K562 (cell line): ENCODE results near the gene NACA. TPM values are rescaled to one million over a fixed set of nuclear protein-coding genes. Genes with fewer than 3 reads are reported as not detected.

Source experiments
- E2F3 ChIP-seq: fragments of 250-450 bp; sonication (Bioruptor Pico); IDR thresholded peaks from 2 replicates; pipeline ENCODE4 v1.4.0; 2020; ENCODE audit warnings: mild to moderate bottlenecking
- GATAD2A ChIP-seq: fragments of 450-650 bp; IDR thresholded peaks from 2 replicates; pipeline ENCODE4 v1.6.1; 2017
- HOMEZ ChIP-seq: fragments of 250-450 bp; sonication (Bioruptor Pico); IDR thresholded peaks from 2 replicates; pipeline ENCODE4 v1.4.0; 2020; ENCODE audit warnings: mild to moderate bottlenecking, moderate library complexity
- KDM1A ChIP-seq, 2 experiments: fragments of 450-650 bp; IDR thresholded peaks; 2 replicates each; pipeline ENCODE4 v1.6.1; 2016; ENCODE audit warnings: mild to moderate bottlenecking in 2 of 2
- NELFE ChIP-seq: IDR thresholded peaks from 2 replicates; pipeline ENCODE4 v1.6.1; 2011; ENCODE audit warnings: mild to moderate bottlenecking; ENCODE audit not compliant: insufficient read depth, insufficient read length
- NFIC ChIP-seq: fragments of 450-650 bp; IDR thresholded peaks from 2 replicates; pipeline ENCODE4 v1.6.1; 2017; ENCODE audit warnings: mild to moderate bottlenecking, inconsistent platforms
- NUFIP1 ChIP-seq: fragments of 450-650 bp; IDR thresholded peaks from 2 replicates; pipeline ENCODE4 v1.6.1; 2018; ENCODE audit not compliant: partially characterized antibody
- PTRF ChIP-seq: fragments of 450-650 bp; IDR thresholded peaks from 2 replicates; pipeline ENCODE4 v1.6.1; 2016; ENCODE audit warnings: mild to moderate bottlenecking, missing genetic modification characterization, missing compliant biosample characterization
- RBM34 ChIP-seq: fragments of 200-400 bp; formaldehyde crosslinking; IDR thresholded peaks from 2 replicates; pipeline ENCODE4 v1.6.1; 2018; ENCODE audit warnings: low read length, borderline replicate concordance; ENCODE audit not compliant: insufficient read depth
- RHOXF2B ChIP-seq: fragments of 250-450 bp; sonication (Bioruptor Pico); conservative IDR thresholded peaks from 2 replicates; pipeline ENCODE4 v1.5.1; 2021
- SP1 ChIP-seq: sonication (generic); formaldehyde crosslinking; IDR thresholded peaks from 2 replicates; pipeline ENCODE4 v1.8.1; 2022; ENCODE audit warnings: mild to moderate bottlenecking, missing genetic modification reagents
- SREBF2 ChIP-seq: sonication (generic); formaldehyde crosslinking; IDR thresholded peaks from 2 replicates; pipeline ENCODE4 v1.4.0; 2020; ENCODE audit warnings: mild to moderate bottlenecking, missing genetic modification reagents
- THRA ChIP-seq: fragments of 450-650 bp; IDR thresholded peaks from 2 replicates; pipeline ENCODE4 v1.6.1; 2017; ENCODE audit warnings: mild to moderate bottlenecking, moderate library complexity
- TSHZ1 ChIP-seq: fragments of 250-450 bp; sonication (Bioruptor Pico); IDR thresholded peaks from 2 replicates; pipeline ENCODE4 v1.4.0; 2020; ENCODE audit warnings: mild to moderate bottlenecking, moderate library complexity
- ZNF12 ChIP-seq: sonication (generic); formaldehyde crosslinking; IDR thresholded peaks from 2 replicates; pipeline ENCODE4 v1.4.0; 2020; ENCODE audit warnings: mild to moderate bottlenecking, missing genetic modification reagents
- ZNF395 ChIP-seq: fragments of 200-800 bp; sonication (Bioruptor generic); IDR thresholded peaks from 2 replicates; pipeline ENCODE4 v1.6.1; 2017; ENCODE audit warnings: missing genetic modification characterization, missing compliant biosample characterization
- ZNF583 ChIP-seq: fragments of 250-450 bp; sonication (Bioruptor Pico); IDR thresholded peaks from 2 replicates; pipeline ENCODE4 v1.4.0; 2020
- ZNF699 ChIP-seq: fragments of 250-450 bp; sonication (Bioruptor Pico); IDR thresholded peaks from 2 replicates; pipeline ENCODE4 v1.8.0; 2021; ENCODE audit warnings: mild to moderate bottlenecking, moderate library complexity; ENCODE audit not compliant: insufficient replicate concordance
- polyA plus RNA-seq, 8 experiments: library from polyadenylated mRNA; depleted of rRNA in 4 of 8; stranded (reverse) in 5 of 8; unstranded in 3 of 8; fragments of >200 nt; fragmentation: Nextera tagmentation in 2 of 8; fragmentation: Illumina TruSeq in 1 of 8; extraction: Ambion mirVana in 2 of 8; extraction: Trizol in 1 of 8; gene quantifications; 2 replicates each; pipeline versions ENCODE4 v1.2.1 to v1.2.3, GENCODE V29; 2011 to 2014; ENCODE audit warnings: inconsistent platforms in 1 of 8, missing spikeins in 1 of 8
- total RNA-seq, 7 experiments: library from RNA; depleted of rRNA in 6 of 7; stranded (reverse); fragments of >200 nt in 6 of 7; fragmentation: Illumina TruSeq in 2 of 7; extraction: Trizol in 2 of 7; gene quantifications; 2 replicates each; pipeline versions ENCODE4 v1.2.1 to v1.2.3, GENCODE V29; 2011 to 2021; ENCODE audit warnings: low replicate concordance in 1 of 7

The NACA gene
- total and polyA plus RNA-seq, 9 of the 15 experiments (the other 6 are each of a cell fraction or from before 2014, with no cell fraction given) = 1,030 to 2,416 (median 1,645) TPM

- TF ChIP-seq SREBF2 (CRISPR knock-in tag) (0 out of 2 replicates have a peak, but pooled peaks have one; percentile 22), TSHZ1 (CRISPR knock-in tag) (no peak), RBM34 (no peak), ZNF699 (CRISPR knock-in tag) (no peak), PTRF (tag) (no peak), ZNF395 (CRISPR knock-in tag) (no peak), NUFIP1 (no peak), NELFE (no peak), E2F3 (CRISPR knock-in tag) (no peak; the same call in 1 of the 2 replicates), ZNF583 (CRISPR knock-in tag) (no peak), SP1 (no peak), KDM1A (IDR thresholded peaks at IDR 0.05) (no peak), NFIC (no peak), RHOXF2B (no peak), GATAD2A (no peak), ZNF12 (CRISPR knock-in tag) (peak; percentile 46; the same call in 1 of the 2 replicates), HOMEZ (CRISPR knock-in tag) (no peak), THRA (no peak)
Observed at GRCh38 chr12:56687223-56688128, 37.6 kb downstream of the NACA start (continued).
